ENCODE measurements around the gene CTNNA2.

- TF ChIP-seq CHD2 (IDR thresholded peaks at IDR 0.05; ENCODE audit: low read length) (no peak), CTCF (IDR thresholded peaks at IDR 0.05; ENCODE audit: control extremely low read depth in 1 of 3, insufficient read depth in 1 of 3, low read depth in 1 of 3, low read length in 3 of 3) (no peak), POLR2AphosphoS5 (IDR thresholded peaks at IDR 0.05; ENCODE audit: low read depth, low read length) (no peak), SIX5 (IDR thresholded peaks at IDR 0.05; ENCODE audit: low read depth, low read length) (no peak), SUZ12 (IDR thresholded peaks at IDR 0.05; ENCODE audit: low read length) (no peak), POLR2A (IDR thresholded peaks at IDR 0.05; ENCODE audit: control extremely low read depth in 1 of 2, low read depth in 2 of 2, low read length in 2 of 2) (no peak), TEAD4 (IDR thresholded peaks at IDR 0.05; ENCODE audit: low read depth, low read length) (no peak), MAX (IDR thresholded peaks at IDR 0.05) (no peak), EZH2 (IDR thresholded peaks at IDR 0.05; ENCODE audit: low read depth, low read length, severe bottlenecking) (no peak), KDM5A (IDR thresholded peaks at IDR 0.05; ENCODE audit: low read length) (no peak)
Measured at GRCh38 chr2:80364524-80365212, 851.8 kb downstream of the CTNNA2 start.

Measured in H1 (cell line).